Hepatocyte (in vitro differentiated cells): ENCODE data around the gene STK38.

Source experiments
- CTCF ChIP-seq: fragments of 200-600 bp; sonication (generic); IDR thresholded peaks from 2 replicates; pipeline ENCODE4 v1.5.1; 2016; ENCODE audit warnings: antibody characterized with exemption, mild to moderate bottlenecking; ENCODE audit not compliant: poor library complexity
- EZH2 ChIP-seq: fragments of 200-600 bp; sonication (generic); IDR thresholded peaks from 2 replicates; pipeline ENCODE4 v1.6.1; 2016; ENCODE audit warnings: antibody characterized with exemption, mild to moderate bottlenecking, borderline replicate concordance
- EZH2phosphoT487 ChIP-seq: fragments of 200-600 bp; sonication (generic); IDR thresholded peaks from one replicate; pipeline ENCODE4 v1.6.1; 2018; ENCODE audit warnings: antibody characterized with exemption, mild to moderate bottlenecking, low read depth, moderate library complexity; ENCODE audit not compliant: unreplicated experiment, severe bottlenecking

- TF ChIP-seq CTCF (no peak), EZH2 (no peak), EZH2phosphoT487 (no peak)
These were observed 21.2 kb downstream of the STK38 start for GRCh38 chr6:36526066-36526465.
